NB4 (cell line): ENCODE results near the gene STX12.
"Not testable (repeated sequence)": the region's sequence is repeated elsewhere in the genome, so short reads cannot be mapped to it uniquely, and the experiment has no call there.

Source experiments
- CTCF ChIP-seq: IDR thresholded peaks from one replicate; pipeline ENCODE4 v1.5.1; 2012; ENCODE audit warnings: low read depth, low read length
- MAX ChIP-seq: IDR thresholded peaks from 2 replicates; pipeline ENCODE4 v1.6.1; 2011; ENCODE audit warnings: low read depth, low read length
- MYC ChIP-seq: IDR thresholded peaks from 2 replicates; pipeline ENCODE4 v1.6.1; 2011; ENCODE audit warnings: low read depth, low read length
- POLR2A ChIP-seq: IDR thresholded peaks from 2 replicates; pipeline ENCODE4 v1.6.1; 2011; ENCODE audit warnings: mild to moderate bottlenecking; ENCODE audit not compliant: insufficient read length; ENCODE audit errors: extremely low read depth

GRCh38 chr1:27857552-27857951 is 84.5 kb downstream of the STX12 start:
- not testable (repeated sequence) for TF ChIP-seq CTCF, POLR2A, MAX, MYC
